ENCODE results near the gene GAREM1.

- TF ChIP-seq NFIC (IDR thresholded peaks at IDR 0.05; ENCODE audit: borderline replicate concordance) (no peak), TCF12 (IDR thresholded peaks at IDR 0.05) (peak; percentile 53), SMC3 (IDR thresholded peaks at IDR 0.05; ENCODE audit: low read depth, low read length) (no peak), EZH2phosphoT487 (IDR thresholded peaks at IDR 0.05; ENCODE audit: borderline replicate concordance, low read depth) (no peak), YY1 (IDR thresholded peaks at IDR 0.05; ENCODE audit: low read depth) (no peak), POLR2AphosphoS5 (IDR thresholded peaks at IDR 0.05; ENCODE audit: low read depth, low read length) (no peak), EP300 (IDR thresholded peaks at IDR 0.05; ENCODE audit: borderline replicate concordance in 1 of 2, low read depth in 1 of 2, low read length in 1 of 2) (peak in 1 of 2 experiments; percentile 90; a peak in 2 of 4 replicates), RAD21 (IDR thresholded peaks at IDR 0.05; ENCODE audit: low read length) (no peak)
- TF ChIP-seq, protein P1, sequence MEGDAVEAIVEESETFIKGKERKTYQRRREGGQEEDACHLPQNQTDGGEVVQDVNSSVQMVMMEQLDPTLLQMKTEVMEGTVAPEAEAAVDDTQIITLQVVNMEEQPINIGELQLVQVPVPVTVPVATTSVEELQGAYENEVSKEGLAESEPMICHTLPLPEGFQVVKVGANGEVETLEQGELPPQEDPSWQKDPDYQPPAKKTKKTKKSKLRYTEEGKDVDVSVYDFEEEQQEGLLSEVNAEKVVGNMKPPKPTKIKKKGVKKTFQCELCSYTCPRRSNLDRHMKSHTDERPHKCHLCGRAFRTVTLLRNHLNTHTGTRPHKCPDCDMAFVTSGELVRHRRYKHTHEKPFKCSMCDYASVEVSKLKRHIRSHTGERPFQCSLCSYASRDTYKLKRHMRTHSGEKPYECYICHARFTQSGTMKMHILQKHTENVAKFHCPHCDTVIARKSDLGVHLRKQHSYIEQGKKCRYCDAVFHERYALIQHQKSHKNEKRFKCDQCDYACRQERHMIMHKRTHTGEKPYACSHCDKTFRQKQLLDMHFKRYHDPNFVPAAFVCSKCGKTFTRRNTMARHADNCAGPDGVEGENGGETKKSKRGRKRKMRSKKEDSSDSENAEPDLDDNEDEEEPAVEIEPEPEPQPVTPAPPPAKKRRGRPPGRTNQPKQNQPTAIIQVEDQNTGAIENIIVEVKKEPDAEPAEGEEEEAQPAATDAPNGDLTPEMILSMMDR (IDR thresholded peaks at IDR 0.05): no peak
Measured at GRCh38 chr18:32483002-32483401, 12.3 kb upstream of the GAREM1 start.
